VCaP (cell line): ENCODE results near the gene WNT2.

Source experiments
- H3K27ac ChIP-seq: fragments of 450-650 bp; 2 replicates; pipeline ENCODE4 v1.5.1; 2017
- CTCF ChIP-seq: fragments of 450-650 bp; conservative IDR thresholded peaks from 2 replicates; pipeline ENCODE4 v1.5.1; 2017; ENCODE audit warnings: mild to moderate bottlenecking, moderate library complexity

WNT2 gene

GRCh38 chr7:117347480-117347879 is 24.6 kb upstream of the WNT2 start:
- TF ChIP-seq CTCF, result no peak
- H3K27ac ChIP-seq, result no peak overlapping the region

- no peak for TF ChIP-seq CTCF
- H3K27ac ChIP-seq, result no peak overlapping the region
Observed at GRCh38 chr7:117346161-117346560, 23.3 kb upstream of the WNT2 start.

- H3K27ac ChIP-seq, result no peak overlapping the region
- no peak for TF ChIP-seq CTCF
Observed at GRCh38 chr7:117338020-117338419, 15.2 kb upstream of the WNT2 start.

GRCh38 chr7:117333168-117333567 is 10.3 kb upstream of the WNT2 start:
- H3K27ac ChIP-seq, result no peak overlapping the region
- no peak for TF ChIP-seq CTCF

GRCh38 chr7:117332031-117332430 is 9.2 kb upstream of the WNT2 start:
- no peak overlapping the region for H3K27ac ChIP-seq
- TF ChIP-seq CTCF, result no peak

GRCh38 chr7:117325836-117326235 is 3.0 kb upstream of the WNT2 start:
- TF ChIP-seq CTCF, result no peak
- H3K27ac ChIP-seq, result peak overlapping the region; percentile 99; the same call in 1 of the 2 replicates

- TF ChIP-seq CTCF, result no peak
- peak overlapping the region; percentile 99 for H3K27ac ChIP-seq
Observed at GRCh38 chr7:117324960-117325359, 2.1 kb upstream of the WNT2 start.
